Measurements from ENCODE around the gene SHANK2. TPM values are rescaled to one million over a fixed set of nuclear protein-coding genes. Genes with fewer than 3 reads are reported as not detected.

Gene SHANK2
- polyA plus RNA-seq (ENCODE audit: insufficient read depth in 1 of 5, insufficient read length in 5 of 5, low replicate concordance in 1 of 5): 10 to 100 TPM; 16.1 to 26.4 (median 21.2) TPM
- long read RNA-seq, donor 1, full-length matches to known transcripts: 19 of 19 reads
- long read RNA-seq, donor 1, partial matches to known transcripts: 0 of 19 reads
- long read RNA-seq, donor 1, other reads (novel, unspliced or antisense): 0 of 19 reads
- long read RNA-seq, donor 2, full-length matches to known transcripts: 8 of 8 reads
- long read RNA-seq, donor 2, partial matches to known transcripts: 0 of 8 reads
- long read RNA-seq, donor 2, other reads (novel, unspliced or antisense): 0 of 8 reads
- long read RNA-seq, donor 3, full-length matches to known transcripts: 19 of 19 reads
- long read RNA-seq, donor 3, partial matches to known transcripts: 0 of 19 reads
- long read RNA-seq, donor 3, other reads (novel, unspliced or antisense): 0 of 19 reads
- long read RNA-seq, donor 4, full-length matches to known transcripts: 14 of 14 reads
- long read RNA-seq, donor 4, partial matches to known transcripts: 0 of 14 reads
- long read RNA-seq, donor 4, other reads (novel, unspliced or antisense): 0 of 14 reads
- long read RNA-seq, donor 5, full-length matches to known transcripts: 15 of 15 reads
- long read RNA-seq, donor 5, partial matches to known transcripts: 0 of 15 reads
- long read RNA-seq, donor 5, other reads (novel, unspliced or antisense): 0 of 15 reads
- long read RNA-seq, donor 6, full-length matches to known transcripts: 15 of 15 reads
- long read RNA-seq, donor 6, partial matches to known transcripts: 0 of 15 reads
- long read RNA-seq, donor 6, other reads (novel, unspliced or antisense): 0 of 15 reads
- long read RNA-seq, donor 7, full-length matches to known transcripts: 10 of 10 reads
- long read RNA-seq, donor 7, partial matches to known transcripts: 0 of 10 reads
- long read RNA-seq, donor 7, other reads (novel, unspliced or antisense): 0 of 10 reads
- long read RNA-seq, donor 8, full-length matches to known transcripts: 3 of 3 reads
- long read RNA-seq, donor 8, partial matches to known transcripts: 0 of 3 reads
- long read RNA-seq, donor 8, other reads (novel, unspliced or antisense): 0 of 3 reads

- no peak for DNase-seq
Measured at GRCh38 chr11:71252269-71252769, at the start of gene SHANK2. SHANK2 (minus strand) TSS chr11:71252577; CDS start chr11:71147326, 105,251 bp downstream.

DNA sequence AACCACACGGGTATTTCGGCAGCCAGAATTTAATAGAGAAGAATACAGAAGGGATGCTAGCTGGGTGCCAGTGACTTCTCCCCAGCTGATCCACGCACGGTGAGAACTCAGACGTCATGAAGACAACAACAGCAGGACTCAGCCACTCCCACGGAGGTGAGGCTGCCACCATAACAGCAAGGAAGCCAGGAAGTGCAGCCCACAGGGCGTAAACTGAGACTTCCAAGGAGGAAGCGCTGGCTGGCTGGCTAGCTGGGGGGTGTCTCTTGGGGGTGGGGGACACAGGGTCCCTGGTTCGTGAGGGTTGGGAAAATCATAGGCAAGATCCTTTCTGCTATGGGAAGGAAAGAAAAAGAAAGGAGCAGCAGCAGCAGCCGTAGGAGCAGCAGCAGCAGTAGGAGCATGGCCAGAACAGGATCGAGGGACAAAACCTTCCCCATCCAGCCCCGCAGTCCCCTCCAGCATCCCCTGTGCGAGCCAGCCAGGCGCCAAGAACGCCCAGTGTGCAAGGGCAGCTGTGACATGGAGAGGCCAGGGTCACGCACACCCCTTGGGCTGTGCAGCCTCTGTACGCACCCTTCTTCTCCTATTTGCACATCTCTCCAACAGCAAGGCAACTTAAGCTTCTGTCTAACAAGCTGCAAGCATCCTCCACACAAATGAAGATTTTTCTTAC is 49.6 kb upstream of the SHANK2 start:
- DNase-seq: no peak

- DNase-seq: no peak
Measured at GRCh38 chr11:71301046-71301857, 48.9 kb upstream of the SHANK2 start.

- DNase-seq: no peak
Measured at GRCh38 chr11:71300187-71300586, 47.8 kb upstream of the SHANK2 start.

DNA sequence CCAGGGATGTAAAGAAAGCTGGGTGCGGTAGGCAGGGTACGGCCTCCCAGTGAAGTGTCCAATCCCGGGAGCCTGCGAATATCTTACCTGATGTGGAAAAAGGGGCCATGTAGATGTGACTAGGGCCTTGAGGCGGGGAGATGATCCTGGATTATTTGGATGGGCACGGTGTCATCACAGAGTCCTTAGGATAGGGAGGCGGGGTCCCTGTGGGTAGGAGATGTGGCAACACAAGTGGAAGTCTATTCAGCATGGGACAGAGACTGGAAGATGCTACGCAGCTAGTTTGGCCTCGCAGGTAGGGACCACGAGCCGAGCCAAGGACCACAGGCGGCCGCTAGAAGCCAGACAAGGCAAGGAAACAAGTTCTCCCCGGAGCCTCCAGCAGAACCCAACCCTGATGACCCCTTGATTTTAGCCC is 46.4 kb upstream of the SHANK2 start:
- DNase-seq: no peak

DNA sequence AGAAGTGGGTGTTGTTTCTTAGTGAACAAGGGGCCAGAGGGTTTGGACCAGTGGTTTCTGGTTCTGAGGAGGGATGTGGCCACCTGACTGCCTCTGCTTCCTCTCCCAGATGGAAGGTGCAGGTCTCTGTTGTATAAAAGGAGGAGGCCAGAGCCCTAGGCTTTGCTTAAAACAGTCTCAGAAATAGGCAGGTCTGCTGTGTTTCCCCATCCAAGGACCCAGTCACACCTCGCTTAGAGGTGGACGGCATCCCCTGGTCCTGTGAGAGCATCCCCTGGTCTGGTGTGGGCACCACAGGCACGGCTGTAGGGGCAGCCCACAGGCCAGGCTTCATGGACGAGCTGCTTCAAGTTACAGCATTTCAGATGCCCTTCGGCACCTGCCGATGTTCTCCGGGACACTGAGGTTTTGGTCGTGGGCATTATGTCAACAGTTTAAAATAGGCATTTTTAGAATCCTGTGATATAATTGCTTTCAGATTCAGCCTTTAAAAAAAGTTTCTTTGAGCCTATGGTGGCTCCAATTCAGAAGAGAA is 45.7 kb upstream of the SHANK2 start:
- DNase-seq: no peak

- no peak for DNase-seq
Measured at GRCh38 chr11:71294846-71295600, 42.6 kb upstream of the SHANK2 start.

- DNase-seq: no peak
Measured at GRCh38 chr11:71293961-71294782, 41.8 kb upstream of the SHANK2 start.

DNA sequence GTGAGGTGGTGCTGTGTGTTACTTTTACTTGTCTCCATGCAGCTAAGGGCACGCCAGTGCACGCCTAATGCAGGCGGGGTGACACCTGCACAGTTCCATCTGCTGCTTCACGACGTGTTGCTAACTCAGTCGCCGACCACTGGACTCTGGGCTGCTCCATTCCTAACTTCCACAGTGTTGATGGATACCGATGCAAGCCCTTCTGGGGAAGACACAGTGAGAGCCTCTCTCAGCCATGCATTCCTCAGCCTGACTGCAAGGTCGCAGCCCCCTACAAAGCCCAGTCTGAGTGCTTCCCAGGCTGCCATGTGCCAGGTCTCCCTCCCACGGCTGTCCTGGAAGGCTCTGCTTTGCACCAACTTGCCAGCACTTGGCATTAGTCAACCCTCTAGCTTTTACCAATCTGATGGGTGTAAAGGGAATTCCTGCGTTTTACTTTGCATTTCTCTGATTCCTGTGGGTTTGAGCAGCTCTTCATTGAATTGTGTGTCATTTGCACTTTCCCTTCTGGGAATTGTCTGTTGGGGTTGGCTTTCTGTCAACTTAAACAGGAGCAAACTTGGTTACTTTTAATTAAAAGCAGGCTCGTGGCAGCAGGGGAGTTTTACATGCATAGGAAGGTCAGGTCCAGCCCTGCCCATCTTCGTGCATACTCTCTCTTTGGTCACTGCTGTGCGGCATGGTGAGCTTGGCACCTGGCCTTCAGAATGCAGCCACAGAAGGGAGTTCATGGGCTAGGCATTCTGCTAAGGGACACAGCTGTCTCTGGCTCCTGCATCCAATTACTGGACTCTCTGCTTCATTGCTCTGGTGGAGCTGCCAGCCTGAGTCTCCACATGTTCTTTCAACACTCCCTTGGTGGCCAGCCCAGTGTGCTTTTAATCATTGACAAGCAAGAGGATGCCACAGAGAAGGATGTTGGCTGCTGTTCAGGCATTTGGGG is 34.6 kb upstream of the SHANK2 start:
- no peak for DNase-seq

DNA sequence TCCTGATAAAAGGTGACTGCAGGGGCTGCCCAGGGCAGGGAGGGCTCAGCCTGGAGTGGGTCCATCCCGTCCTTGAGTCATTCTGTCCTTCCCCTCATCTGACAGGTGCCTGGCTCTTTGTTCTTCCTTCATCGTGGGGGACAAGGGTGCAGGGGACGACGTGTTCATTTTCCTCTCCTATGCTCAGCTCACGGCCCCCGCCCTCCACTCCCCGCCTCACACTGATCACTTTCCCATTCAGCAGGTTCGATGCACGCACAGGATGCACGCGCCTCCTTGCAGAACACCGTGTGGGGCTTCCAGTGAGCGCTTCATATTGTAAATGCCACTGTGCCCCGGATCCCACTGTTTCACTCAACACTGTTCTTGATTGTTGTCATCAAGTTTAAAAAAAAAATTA is 32.7 kb upstream of the SHANK2 start:
- no peak for DNase-seq

GRCh38 chr11:71284525-71285092 is 32.2 kb upstream of the SHANK2 start:
- no peak for DNase-seq

DNA sequence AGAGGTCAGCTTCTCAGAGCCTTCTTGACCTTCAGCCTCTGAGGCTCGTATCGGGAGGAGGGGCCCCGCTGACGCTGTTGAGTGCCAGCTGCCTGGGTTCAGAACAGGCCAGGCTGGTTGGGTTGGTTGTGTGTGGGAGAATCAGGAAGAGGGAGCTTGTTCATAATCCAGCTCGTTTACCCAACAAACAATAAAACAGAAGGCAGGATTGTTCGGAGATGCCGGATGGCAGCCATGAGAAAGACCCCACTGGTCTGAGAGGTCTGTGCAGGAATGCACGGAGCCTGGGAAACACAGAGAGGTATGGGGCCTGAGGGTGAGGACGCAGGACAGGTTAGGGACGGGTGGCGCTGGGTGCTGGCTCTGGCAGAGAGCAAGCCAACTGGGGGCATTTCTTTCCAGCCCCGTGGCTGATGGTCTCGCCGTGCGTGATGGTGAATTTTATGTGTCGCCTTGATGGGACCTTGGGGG is 31.6 kb upstream of the SHANK2 start:
- DNase-seq: peak; percentile 49 to 57

DNA sequence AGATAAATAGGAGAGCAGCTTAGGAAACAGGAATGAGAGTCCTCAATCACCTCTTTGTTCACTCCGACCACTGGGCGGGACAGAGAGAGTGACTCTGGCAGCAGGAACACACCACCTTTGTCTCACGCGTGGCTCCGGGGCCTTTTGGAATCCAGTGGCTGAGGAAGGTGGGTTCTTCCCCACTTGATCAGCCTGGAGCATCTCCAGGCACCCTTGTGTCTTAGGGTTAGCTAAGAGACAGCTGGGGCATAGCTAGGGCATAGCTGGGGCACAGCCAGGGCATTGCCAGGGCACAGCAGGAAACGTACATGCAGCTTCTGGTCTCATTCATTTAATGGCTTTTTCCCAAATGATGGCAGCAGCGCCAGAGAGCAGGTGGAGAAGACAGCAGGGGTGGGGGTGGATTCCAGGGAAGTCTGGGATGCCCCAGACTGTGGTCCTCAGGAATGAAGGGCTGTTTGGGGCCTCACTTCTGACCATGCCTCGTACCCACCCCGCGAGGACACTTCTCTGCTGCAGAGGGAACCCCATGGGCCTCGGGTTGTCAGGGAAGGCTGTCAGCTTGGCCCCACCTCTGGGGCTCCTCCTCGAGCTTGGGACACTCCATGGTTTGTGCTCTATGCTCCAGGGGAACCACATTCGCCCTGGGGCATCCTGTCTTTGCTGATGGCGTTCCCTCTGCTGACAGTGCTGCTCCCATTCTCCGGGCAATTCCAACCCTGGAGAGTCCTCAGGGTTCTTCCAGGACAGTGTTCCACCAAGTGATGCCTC is 30.4 kb upstream of the SHANK2 start:
- no peak for DNase-seq

GRCh38 chr11:71281831-71282230 is 29.5 kb upstream of the SHANK2 start:
- DNase-seq: no peak

DNA sequence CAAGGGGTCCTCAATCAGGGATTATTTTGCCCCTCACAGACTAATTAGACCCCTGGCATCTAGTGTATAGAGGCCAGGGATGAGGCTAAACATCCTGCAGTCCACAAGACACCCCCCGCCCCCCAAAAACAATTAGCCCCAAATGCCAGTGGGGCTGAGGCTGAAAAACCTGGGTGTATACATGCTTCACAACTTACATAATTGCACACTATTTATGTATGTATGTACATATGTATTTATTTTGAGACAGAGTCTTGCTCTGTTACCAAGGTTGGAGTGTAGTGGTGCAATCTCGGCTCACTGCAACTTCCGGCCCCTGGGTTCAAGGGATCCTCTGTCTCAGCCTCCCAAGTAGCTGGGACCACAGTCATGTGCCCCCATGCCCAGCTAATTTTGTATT is 28.8 kb upstream of the SHANK2 start:
- no peak for DNase-seq
